GM21825 (cell line): ENCODE measurements around the gene FOXM1.

Experiments
- ATAC-seq: cut with Tn5 transposase; IDR thresholded peaks from one replicate; pipeline ENCODE4 v1.9.1; 2021; ENCODE audit warnings: mild to moderate bottlenecking, moderate library complexity; ENCODE audit not compliant: unreplicated experiment

Gene FOXM1

DNA sequence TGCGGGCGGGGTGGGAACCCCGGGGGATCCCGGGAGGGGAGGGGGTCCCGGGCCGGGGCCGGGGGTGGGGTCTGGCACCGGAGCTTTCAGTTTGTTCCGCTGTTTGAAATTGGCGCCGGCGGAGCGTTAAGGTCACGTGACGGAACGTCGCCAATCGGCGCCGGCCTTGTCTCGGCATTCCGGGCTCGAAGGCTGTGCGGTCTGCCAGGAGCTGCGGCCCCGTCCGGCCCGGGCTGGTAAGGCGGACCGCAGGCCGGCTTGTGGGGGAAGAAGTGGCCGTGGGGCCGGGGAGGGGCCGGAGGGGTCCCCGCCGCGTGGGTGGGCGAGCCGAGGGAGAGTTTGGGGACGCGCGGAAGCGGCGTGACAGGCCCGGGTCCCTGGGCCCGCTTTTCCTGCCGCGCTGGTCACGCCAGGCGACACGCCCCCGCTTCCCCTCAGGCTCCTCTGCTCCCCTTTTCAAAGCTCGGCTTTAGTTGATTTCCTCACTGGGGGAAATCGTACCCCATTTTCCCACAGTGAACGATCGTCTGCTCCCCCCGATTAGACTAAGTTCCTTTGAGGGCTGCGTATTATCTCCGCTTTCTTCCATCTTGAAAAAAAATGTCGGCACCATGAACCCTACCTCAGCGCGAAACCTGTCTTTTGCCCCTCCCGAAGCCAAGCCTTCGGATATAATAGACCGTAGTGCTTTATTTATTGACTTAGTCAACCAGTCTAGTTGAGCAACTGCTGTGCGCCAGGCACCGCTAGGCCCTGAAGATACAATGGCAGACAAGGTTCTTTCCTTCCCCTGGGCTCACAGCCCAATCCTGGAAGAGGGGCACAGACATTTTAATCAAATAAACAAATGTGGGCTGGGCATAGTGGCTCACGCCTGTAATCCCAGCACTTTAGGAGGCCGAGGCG lies at the start of gene FOXM1, which contains the start of gene RHNO1:
TSS of gene FOXM1 (minus strand) at position 128 of the 906 bp plus-strand sequence. CDS start 2,696 bp downstream, outside the sequence.
TSS of gene RHNO1 (plus strand) at position 177 of the 906 bp plus-strand sequence. CDS start 8,144 bp downstream, outside the sequence.
- ATAC-seq = peak; percentile 72

DNA sequence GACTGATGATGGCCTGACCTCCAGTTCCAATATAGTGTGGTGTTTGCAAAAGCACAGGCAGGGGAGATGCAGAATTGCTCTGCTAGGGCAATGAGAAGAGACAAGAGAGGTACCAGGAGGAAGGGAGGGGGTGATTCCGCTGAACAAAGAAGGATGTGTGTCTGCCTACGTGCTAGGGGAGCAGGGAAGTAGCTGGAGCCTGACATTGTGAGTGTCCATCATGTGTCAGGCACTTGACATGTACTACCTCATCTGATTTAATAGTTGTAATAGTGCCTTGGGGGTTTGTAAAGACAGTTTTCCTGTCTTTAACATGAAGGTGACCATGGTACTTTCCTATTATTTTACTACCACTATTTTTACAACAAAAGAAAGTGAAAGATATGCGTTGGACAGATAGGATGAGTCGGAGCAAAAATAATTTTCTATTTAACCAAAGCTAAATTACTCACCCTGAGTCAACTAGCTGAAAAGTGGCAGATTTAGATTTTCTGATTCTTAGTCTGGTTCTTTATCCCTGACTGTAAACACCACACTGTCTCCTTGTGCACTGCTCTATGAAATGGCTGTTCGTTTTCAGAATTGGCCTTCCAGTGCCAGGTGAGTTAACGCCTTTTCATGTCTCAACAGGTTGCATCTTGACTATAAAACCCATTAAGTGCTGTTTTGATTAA lies 48.5 kb upstream of the FOXM1 start:
- ATAC-seq = no peak

GRCh38 chr12:2924019-2924418 lies 47.0 kb upstream of the FOXM1 start:
- no peak for ATAC-seq

GRCh38 chr12:2923057-2923456 lies 46.1 kb upstream of the FOXM1 start:
- ATAC-seq = no peak

DNA sequence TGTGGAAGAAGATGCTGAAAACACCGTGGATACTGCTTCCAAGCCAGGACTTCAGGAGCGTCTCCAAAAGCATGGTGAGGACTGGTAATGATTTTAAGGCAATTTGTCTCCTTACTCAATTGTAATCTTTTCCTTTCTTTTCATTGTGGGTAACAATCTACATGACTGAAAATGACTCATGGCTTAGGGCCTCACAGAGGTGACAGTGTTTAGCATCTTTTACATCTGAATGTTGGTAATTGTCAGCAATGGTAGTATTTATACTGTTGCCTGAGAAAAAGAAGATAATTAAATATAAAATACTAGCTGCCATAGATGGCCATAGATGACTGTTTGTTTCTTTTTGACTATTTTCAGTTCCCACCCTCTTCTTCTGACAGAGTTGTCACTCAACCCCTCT lies 45.4 kb upstream of the FOXM1 start:
- ATAC-seq = no peak

GRCh38 chr12:2919249-2919648 lies 42.3 kb upstream of the FOXM1 start:
- ATAC-seq = no peak

DNA sequence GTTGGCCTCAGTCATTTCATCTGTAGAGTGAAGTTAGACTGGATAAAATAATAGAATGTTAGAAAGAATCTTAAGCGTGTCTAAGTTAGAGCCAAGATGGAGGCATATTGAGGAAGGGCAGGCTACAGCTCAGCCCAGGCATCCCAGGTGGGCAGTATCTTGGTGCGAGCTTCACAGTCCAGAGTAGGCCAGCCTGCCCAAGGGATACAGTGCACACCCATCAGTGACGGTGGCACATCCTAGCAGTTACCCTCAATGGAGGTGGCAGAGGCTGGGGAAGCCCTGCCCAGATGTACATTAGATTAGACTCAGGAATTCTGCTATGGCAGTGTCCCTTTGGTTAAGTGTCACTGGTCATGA lies 35.2 kb upstream of the FOXM1 start:
- ATAC-seq = no peak

DNA sequence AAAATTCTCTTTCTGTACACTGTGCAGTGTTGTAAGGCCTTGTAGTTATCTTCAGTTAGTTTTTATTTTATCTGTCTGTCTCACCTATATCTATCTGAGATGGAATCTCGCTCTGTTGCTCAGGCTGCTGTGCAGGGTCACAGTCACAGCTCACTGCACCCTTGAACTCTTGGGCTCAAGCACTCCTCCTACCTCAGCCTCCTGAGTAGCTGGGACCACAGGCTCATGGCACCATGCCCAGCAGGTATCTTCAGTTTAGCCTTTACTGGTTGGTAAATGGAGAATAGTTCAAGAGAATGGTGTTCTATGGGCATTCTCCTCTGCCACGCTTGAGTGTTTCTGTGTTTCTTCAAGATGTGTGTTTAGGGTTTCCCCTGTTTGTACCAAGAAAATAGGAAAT lies 27.3 kb upstream of the FOXM1 start:
- ATAC-seq = no peak

DNA sequence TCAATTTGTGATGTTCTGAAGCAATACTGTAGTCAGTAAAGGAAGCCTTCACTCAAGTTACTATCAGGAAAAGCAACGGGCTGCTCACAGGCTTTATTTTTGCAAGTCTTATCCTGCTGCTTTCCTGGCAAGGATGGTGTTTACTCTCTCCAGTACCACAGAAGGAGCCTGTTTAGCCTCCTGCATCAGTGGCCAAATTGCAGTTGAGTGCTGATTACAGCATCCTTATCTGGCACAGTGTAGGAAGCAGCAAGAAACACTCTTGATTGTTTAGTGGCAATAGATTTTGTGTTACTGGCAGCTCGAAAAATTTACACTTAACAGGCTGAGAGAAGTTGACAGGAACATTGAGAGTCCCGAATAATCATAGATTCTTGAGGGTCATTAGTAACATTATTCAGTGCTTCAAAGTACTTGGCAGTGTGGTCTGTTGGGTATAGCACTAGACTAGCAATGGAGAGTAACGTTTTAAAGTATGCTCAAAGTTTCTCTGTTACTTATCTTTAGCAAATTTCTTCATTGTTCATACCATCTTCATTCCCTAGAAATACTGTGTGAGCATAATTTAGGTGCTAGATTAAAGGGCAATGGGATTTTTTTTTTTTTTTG lies 25.4 kb upstream of the FOXM1 start:
- no peak for ATAC-seq

- ATAC-seq = no peak
Observed at GRCh38 chr12:2900642-2901041, 23.7 kb upstream of the FOXM1 start.

DNA sequence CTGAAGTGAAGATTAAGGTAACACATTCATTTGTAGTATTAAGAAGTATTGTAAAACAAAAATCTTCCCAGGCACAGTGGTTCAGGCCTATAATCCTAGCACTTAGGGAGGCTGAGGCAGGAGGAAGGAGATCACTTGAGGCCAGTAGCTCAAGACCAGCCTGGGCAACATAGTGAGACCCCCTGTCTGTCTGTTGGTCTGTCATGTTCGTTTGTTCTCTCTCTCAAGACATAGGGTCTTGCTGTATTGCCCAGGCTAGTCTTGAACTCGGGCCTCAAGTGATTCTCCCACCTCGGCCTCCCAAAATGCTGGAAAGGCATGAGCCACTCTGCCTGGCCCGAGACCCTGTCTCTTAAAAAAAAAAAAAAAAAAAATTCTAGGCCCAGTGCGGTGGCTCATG lies 20.4 kb upstream of the FOXM1 start:
- ATAC-seq = no peak

- ATAC-seq = no peak
Observed at GRCh38 chr12:2895511-2895910, 18.5 kb upstream of the FOXM1 start.

DNA sequence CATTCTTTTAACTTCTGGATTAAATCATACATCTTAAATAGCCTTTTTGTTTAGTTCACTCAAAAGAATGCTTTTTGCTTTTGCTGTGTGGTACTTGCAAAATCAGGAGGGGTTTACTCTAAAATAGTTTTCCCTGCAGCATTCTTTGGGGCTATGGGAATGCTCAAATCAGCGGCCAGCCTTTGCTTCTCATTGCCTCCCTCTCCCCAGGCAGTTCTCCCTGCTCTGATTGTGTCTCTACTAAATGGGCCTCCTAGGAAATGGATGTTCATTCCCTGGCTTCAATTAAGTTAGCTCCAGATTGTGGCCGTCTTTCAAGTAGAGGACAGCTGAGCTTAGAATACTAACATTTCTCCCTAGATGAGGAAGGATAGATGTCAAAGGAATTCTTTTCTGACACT lies 18.1 kb upstream of the FOXM1 start:
- ATAC-seq = no peak

GRCh38 chr12:2893007-2893406 lies 16.0 kb upstream of the FOXM1 start:
- no peak for ATAC-seq

DNA sequence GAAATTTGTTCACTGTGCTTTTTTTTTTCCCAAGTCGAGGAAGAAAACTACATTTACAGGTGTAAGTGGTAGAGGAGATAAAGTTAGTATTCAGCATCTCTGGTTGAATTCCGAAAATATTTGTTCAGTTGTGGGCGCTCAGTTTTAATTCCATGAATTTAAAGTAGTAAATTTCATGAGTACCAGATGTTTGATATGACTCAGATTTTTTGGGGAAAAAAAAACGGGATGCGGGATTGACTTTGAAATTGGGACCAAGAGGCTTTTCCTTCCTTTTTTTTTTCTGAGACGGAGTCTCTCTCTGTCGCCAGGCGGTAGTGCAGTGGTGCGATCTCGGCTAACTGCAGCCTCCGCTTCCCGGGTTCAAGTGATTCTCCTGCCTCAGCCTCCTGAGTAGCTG lies 15.3 kb upstream of the FOXM1 start:
- no peak for ATAC-seq

GRCh38 chr12:2891240-2892053 lies 14.5 kb upstream of the FOXM1 start:
- ATAC-seq = peak; percentile 29

DNA sequence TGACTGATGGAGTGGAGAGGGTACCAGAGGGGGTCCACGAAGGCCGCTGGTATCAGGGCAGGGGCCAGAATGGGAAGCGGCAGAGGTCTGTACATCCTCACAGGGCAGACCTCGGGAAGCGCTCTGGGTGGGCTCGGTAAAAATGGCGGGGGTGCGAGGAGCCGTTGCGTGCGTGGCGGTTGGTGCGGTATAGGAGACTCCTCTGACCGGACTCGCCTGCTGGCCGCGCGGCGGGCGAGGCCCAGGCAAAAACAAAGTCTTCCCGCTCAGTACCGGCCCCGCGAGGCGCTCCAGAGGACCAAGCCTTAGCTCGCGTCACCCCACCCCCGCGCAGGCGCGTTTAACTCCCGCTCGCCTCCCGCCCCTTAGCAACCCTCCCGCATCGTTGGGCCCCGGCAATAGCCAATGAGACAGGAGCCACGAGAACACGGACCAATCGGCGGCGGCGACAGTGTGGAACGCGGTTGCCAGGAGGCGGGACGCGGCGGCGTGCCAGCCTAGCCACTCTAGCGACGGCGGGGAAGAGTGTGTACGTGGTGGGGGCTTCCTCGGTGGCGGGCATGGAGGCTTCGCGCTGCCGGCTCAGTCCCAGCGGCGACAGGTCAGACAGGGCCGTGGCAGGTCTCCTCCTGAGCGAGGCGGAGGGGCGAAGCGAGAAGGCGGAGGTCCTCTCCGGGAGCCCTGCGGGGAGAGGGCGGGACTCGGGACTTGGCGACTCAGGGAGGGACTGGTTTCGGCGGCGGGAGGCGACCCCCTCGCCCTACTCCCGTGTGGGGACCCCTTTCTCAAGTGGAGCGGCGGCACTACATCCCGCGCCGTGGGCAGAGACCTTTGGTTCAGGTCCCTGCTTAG lies 13.6 kb upstream of the FOXM1 start, which contains the start of gene TULP3:
TSS of gene TULP3 (plus strand) at position 504 of the 852 bp plus-strand sequence. CDS start at position 561, 57 bp downstream.
- ATAC-seq = peak; percentile 97

DNA sequence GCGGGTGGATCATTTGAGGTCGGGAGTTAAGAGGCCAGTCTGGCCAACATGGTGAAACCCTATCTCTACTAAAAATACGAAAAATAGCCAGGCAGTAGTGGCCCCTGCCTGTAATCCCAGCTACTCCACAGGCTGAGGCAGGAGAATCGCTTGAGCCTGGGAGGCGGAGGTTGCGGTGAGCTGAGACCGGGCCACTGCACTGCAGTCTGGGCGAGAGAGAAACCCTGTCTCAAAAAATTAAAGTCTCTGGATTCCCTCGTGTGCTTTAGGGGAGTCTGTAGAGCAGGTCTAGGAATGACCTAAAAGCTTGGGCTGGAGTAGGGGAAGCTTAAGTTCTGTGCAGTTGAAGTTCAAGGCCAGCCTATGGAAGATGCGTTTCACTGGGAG lies 13.0 kb upstream of the FOXM1 start:
- ATAC-seq = no peak

- ATAC-seq = no peak
Observed at GRCh38 chr12:2886768-2887450, 9.9 kb upstream of the FOXM1 start.
